ENCODE measurements around the gene MAPKAPK5.

DNA sequence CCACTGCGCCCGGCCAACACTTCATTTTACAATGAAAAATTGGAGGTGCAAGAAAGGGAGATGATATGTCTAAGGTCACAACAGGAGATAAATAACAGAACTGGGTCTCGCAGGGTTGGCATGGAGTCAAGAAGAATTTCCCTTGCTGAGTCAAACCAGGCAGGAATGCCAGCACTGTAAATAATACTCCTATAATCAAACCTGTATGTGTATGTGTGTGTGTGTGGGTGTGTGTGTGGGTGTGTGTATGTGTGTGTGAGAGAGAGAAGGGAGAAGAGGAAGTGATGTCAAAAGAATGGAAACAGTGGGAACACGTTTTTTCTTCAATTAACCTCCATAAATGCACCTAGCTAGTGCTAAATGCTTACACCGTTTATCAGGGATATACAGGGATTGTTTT lies 100.5 kb downstream of the MAPKAPK5 start:
- TF ChIP-seq, protein P1, sequence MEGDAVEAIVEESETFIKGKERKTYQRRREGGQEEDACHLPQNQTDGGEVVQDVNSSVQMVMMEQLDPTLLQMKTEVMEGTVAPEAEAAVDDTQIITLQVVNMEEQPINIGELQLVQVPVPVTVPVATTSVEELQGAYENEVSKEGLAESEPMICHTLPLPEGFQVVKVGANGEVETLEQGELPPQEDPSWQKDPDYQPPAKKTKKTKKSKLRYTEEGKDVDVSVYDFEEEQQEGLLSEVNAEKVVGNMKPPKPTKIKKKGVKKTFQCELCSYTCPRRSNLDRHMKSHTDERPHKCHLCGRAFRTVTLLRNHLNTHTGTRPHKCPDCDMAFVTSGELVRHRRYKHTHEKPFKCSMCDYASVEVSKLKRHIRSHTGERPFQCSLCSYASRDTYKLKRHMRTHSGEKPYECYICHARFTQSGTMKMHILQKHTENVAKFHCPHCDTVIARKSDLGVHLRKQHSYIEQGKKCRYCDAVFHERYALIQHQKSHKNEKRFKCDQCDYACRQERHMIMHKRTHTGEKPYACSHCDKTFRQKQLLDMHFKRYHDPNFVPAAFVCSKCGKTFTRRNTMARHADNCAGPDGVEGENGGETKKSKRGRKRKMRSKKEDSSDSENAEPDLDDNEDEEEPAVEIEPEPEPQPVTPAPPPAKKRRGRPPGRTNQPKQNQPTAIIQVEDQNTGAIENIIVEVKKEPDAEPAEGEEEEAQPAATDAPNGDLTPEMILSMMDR (IDR thresholded peaks at IDR 0.05): no peak
- no peak for TF ChIP-seq POLR2A (IDR thresholded peaks at IDR 0.05)

All from esophagus squamous epithelium (tissue), 4 donors.